GM10847 (cell line): ENCODE results near the gene EFCC1.

ENCODE experiments used
- POLR2A ChIP-seq: IDR thresholded peaks from 2 replicates; pipeline ENCODE4 v1.6.1; 2011; ENCODE audit not compliant: insufficient read length; ENCODE audit errors: extremely low read depth

EFCC1 gene

DNA sequence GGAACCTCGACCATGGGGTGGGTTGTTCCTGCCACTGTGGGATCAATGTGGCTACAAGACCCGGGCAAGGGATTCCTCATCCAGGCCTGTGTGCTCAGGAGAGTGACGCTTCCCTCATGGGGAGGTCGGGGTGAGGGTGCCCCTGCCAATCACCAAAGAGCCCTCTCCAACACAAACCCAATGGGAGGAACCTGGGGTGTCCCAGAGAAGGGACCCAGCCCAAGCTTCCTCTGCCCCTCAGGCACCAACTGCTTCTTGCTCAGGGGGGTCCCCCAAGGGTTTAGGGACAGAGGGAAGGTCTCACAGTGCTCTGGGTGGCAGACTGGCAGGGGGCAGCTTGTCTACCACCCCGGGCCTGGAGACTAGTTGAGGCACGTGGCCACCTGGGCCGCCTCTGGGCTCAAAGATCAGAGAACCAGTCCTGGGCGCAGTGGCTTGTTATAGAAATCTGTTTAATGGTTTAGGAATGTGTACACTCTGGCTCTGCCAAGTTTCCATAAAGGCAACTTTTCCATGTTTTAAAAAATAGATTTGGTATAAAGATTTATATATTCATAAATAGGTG lies 86.1 kb downstream of the EFCC1 start:
- TF ChIP-seq POLR2A = no peak
